K562 (cell line): ENCODE measurements around the gene PRKAR1B. TPM values are rescaled to one million over a fixed set of nuclear protein-coding genes. Genes with fewer than 3 reads are reported as not detected.

ENCODE experiments used
- ATAC-seq: fragments of 200-7000 bp; cut with Tn5 transposase; 3 replicates; pipeline ENCODE4 v1.9.1; 2020; ENCODE audit warnings: moderate library complexity
- BruUV-seq: library from RNA; stranded (reverse); fragments of 400-500 nt; replicated peaks from 2 replicates; lab custom pipeline; 2021; lab: Mats Ljungman, UMichigan
- CTCF ChIA-PET: fragments of 300-600 bp; formaldehyde crosslinking; extraction: SDS; loops from one replicate; lab custom pipeline; 2021; ENCODE audit warnings: low intra/inter-chr PET ratio; lab: Yijun Ruan, JAX
- POLR2A ChIA-PET: fragments of 300-600, 350-650 bp; sonication (Branson Sonifier 250); formaldehyde crosslinking; extraction: SDS; loops from one replicate; lab custom pipeline; 2021; ENCODE audit warnings: antibody characterized with exemption, inconsistent platforms; lab: Yijun Ruan, JAX
- DNase-seq, 4 experiments: peaks; one replicate each; pipeline versions ENCODE4 v3.0.0 to v3.0.0-alpha.2; 2011 to 2018; ENCODE audit warnings: low spot score in 3 of 4, mixed read lengths in 3 of 4; ENCODE audit errors: extremely low read depth in 1 of 4
- FAIRE-seq: peaks from 2 replicates; lab custom pipeline; 2011; peaks lifted over from hg19 to GRCh38; lab: Jason Lieb, UNC
- H2AFZ ChIP-seq: 2 replicates; pipeline ENCODE4 v1.6.0; 2011; ENCODE audit warnings: low read depth, low read length, control low read depth, inconsistent platforms
- H3K27ac ChIP-seq: fragments of 200-600 bp; 3 replicates; pipeline ENCODE4 v1.8.0; 2011; ENCODE audit warnings: low read depth, mild to moderate bottlenecking, control low read depth, inconsistent platforms, low read length, moderate library complexity, mixed read lengths; ENCODE audit errors: extremely low read depth
- H3K27me3 ChIP-seq, 2 experiments: fragments of 300-600 bp in 1 of 2; 2 replicates in 1 of 2; 3 replicates in 1 of 2; pipeline versions ENCODE4 v1.6.0 to v1.8.0; 2011; ENCODE audit warnings: inconsistent platforms in 2 of 2, low read length in 2 of 2, mild to moderate bottlenecking in 1 of 2, mixed read lengths in 1 of 2, moderate library complexity in 1 of 2; ENCODE audit not compliant: control insufficient read depth in 2 of 2, insufficient read depth in 2 of 2
- H3K36me3 ChIP-seq: fragments of 300-600 bp; 3 replicates; pipeline ENCODE4 v1.8.0; 2011; ENCODE audit warnings: mild to moderate bottlenecking, low read length, inconsistent platforms; ENCODE audit not compliant: control insufficient read depth, insufficient read depth
- H3K4me1 ChIP-seq, 2 experiments: fragments of 200-600 bp in 1 of 2; replicated peaks in 1 of 2; 2 replicates in 1 of 2; 3 replicates in 1 of 2; pipeline versions ENCODE4 v1.5.1 to v1.8.0; 2011; ENCODE audit warnings: inconsistent platforms in 2 of 2, low read length in 2 of 2, mild to moderate bottlenecking in 1 of 2, mixed read lengths in 1 of 2, moderate library complexity in 1 of 2; ENCODE audit not compliant: control insufficient read depth in 2 of 2, insufficient read depth in 2 of 2
- H3K4me2 ChIP-seq: 2 replicates; pipeline ENCODE4 v1.6.1; 2011; ENCODE audit warnings: low read length, control low read depth, inconsistent platforms, mixed read lengths; ENCODE audit not compliant: insufficient read depth
- H3K4me3 ChIP-seq: fragments of 200-600 bp; sonication (generic), shearing (Covaris generic); 2 replicates; pipeline ENCODE4 v1.5.1; 2016; ENCODE audit warnings: control low read depth, inconsistent platforms
- H3K79me2 ChIP-seq: fragments of 200-600 bp; 3 replicates; pipeline ENCODE4 v1.8.0; 2011; ENCODE audit warnings: low read length, inconsistent platforms; ENCODE audit not compliant: control insufficient read depth, insufficient read depth
- H3K9ac ChIP-seq, 2 experiments: 2 replicates each; pipeline versions ENCODE4 v1.6.0 to v1.6.1; 2011; ENCODE audit warnings: low read depth in 2 of 2, low read length in 2 of 2, control low read depth in 1 of 2, inconsistent platforms in 1 of 2, mild to moderate bottlenecking in 1 of 2, mixed read lengths in 1 of 2; ENCODE audit not compliant: insufficient read depth in 1 of 2
- H3K9me1 ChIP-seq: one replicate; pipeline ENCODE4 v1.6.0; 2011; ENCODE audit warnings: inconsistent platforms, mild to moderate bottlenecking, low read length, moderate library complexity; ENCODE audit not compliant: control insufficient read depth, insufficient read depth
- H3K9me3 ChIP-seq: replicated peaks from 2 replicates; pipeline ENCODE4 v1.5.1; 2011; ENCODE audit warnings: low read depth, low read length, inconsistent platforms; ENCODE audit not compliant: control insufficient read depth, insufficient read depth
- H4K20me1 ChIP-seq: replicated peaks from 2 replicates; pipeline ENCODE4 v1.6.1; 2011; ENCODE audit warnings: low read length, inconsistent platforms, mixed read lengths; ENCODE audit not compliant: control insufficient read depth, insufficient read depth
- ARID3B ChIP-seq: fragments of 250-450 bp; sonication (Bioruptor Pico); IDR thresholded peaks from 2 replicates; pipeline ENCODE4 v1.4.0; 2020; ENCODE audit warnings: borderline replicate concordance
- CBX3 ChIP-seq, 2 experiments: IDR thresholded peaks; 1 replicate in 1 of 2; 2 replicates in 1 of 2; pipeline ENCODE4 v1.6.1; 2012; ENCODE audit warnings: inconsistent platforms in 2 of 2, low read length in 2 of 2, borderline replicate concordance in 1 of 2, control low read depth in 1 of 2
- CBX5 ChIP-seq: IDR thresholded peaks from 2 replicates; pipeline ENCODE4 v1.6.1; 2014; ENCODE audit warnings: low read depth, borderline replicate concordance
- EP400 ChIP-seq: fragments of 450-650 bp; IDR thresholded peaks from 2 replicates; pipeline ENCODE4 v1.6.1; 2017; ENCODE audit warnings: antibody characterized with exemption, mild to moderate bottlenecking, moderate library complexity
- ERF ChIP-seq: fragments of 450-650 bp; formaldehyde crosslinking; IDR thresholded peaks from 2 replicates; pipeline ENCODE4 v1.4.0; 2020; ENCODE audit warnings: mild to moderate bottlenecking, mixed read lengths
- SRSF7 ChIP-seq: fragments of 200-400 bp; formaldehyde crosslinking; optimal IDR thresholded peaks from 2 replicates; pipeline ENCODE3; 2017; ENCODE audit warnings: mild to moderate bottlenecking, low read depth, low read length
- TRIM24 ChIP-seq, 2 experiments: fragments of 450-650 bp; IDR thresholded peaks; 2 replicates each; pipeline ENCODE4 v1.6.1; 2016
- TRIM28 ChIP-seq: fragments of 450-650 bp; IDR thresholded peaks from 2 replicates; pipeline ENCODE4 v1.6.1; 2017
- ZFP1 ChIP-seq: fragments of 450-650 bp; formaldehyde crosslinking; IDR thresholded peaks from 2 replicates; pipeline ENCODE4 v1.4.0; 2020; ENCODE audit warnings: mild to moderate bottlenecking, mixed read lengths
- WGBS: fragments of 100-300 bp; shearing (Covaris generic); methylation state at CpG from one replicate; pipeline ENCODE4 v1.1.6; 2016; ENCODE audit warnings: low coverage, mixed read lengths; ENCODE audit not compliant: insufficient coverage; ENCODE audit errors: missing lambda C conversion rate; 5-methylcytosine and 5-hydroxymethylcytosine counted together
- in situ Hi-C: fragments of 300-500 bp; cut with MboI; formaldehyde crosslinking; loops from 4 replicates; pipeline ENCODE4 v1.15.0; 2018; ENCODE audit warnings: inconsistent platforms, mixed read lengths
- intact Hi-C: fragments of 100-400 bp; cut with micrococcal nuclease; formaldehyde crosslinking; loops from 2 replicates; pipeline ENCODE4 v1.14.2; 2022
- polyA plus RNA-seq, 8 experiments: library from polyadenylated mRNA; depleted of rRNA in 4 of 8; stranded (reverse) in 5 of 8; unstranded in 3 of 8; fragments of >200 nt; fragmentation: Nextera tagmentation in 2 of 8; fragmentation: Illumina TruSeq in 1 of 8; extraction: Ambion mirVana in 2 of 8; extraction: Trizol in 1 of 8; gene quantifications; 2 replicates each; pipeline versions ENCODE4 v1.2.1 to v1.2.3, GENCODE V29; 2011 to 2014; ENCODE audit warnings: inconsistent platforms in 1 of 8, missing spikeins in 1 of 8
- total RNA-seq, 7 experiments: library from RNA; depleted of rRNA in 6 of 7; stranded (reverse); fragments of >200 nt in 6 of 7; fragmentation: Illumina TruSeq in 2 of 7; extraction: Trizol in 2 of 7; gene quantifications; 2 replicates each; pipeline versions ENCODE4 v1.2.1 to v1.2.3, GENCODE V29; 2011 to 2021; ENCODE audit warnings: low replicate concordance in 1 of 7

Gene PRKAR1B
- total and polyA plus RNA-seq, 9 of the 15 experiments (the other 6 are each of a cell fraction or from before 2014, with no cell fraction given) = 0.99 to 30.5 (median 12.7) TPM

DNA sequence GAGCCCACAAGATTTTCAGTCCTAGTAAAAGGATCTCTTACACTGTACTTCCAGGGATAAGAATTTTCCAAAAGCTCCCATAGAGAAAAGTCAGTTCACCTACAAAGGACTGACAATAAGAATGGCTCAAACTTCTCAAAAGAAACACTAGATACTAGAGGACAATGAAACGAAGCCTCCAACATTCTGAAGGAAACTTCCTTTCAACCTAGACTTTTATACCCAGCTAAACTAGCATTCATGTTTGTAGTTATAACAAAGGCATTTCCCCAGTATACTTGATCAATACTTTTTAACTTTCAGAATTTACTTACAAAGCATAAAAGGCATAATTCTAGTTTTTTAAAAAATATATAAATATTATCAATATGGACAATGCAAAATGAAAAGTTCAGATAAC is 41.5 kb downstream of the PRKAR1B start:
- H3K9ac ChIP-seq = no peak overlapping the region
- H3K36me3 ChIP-seq = peaks cover 6% of the 10 kb centered on the region; the same call in 1 of the 3 replicates
- BruUV-seq = no TSS peak
- no peak overlapping the region for H2AFZ ChIP-seq
- no peak for ATAC-seq
- 0 out of 2 replicates have a peak, but pooled peaks have one; percentile 68 for TF ChIP-seq TRIM28
- peak; percentile 99 for TF ChIP-seq ZFP1 (CRISPR knock-in tag)
- 0 out of 2 replicates have a peak, but pooled peaks have one; percentile 21 for TF ChIP-seq CBX5
- TF ChIP-seq ERF (CRISPR knock-in tag) = no peak
- peak in 1 of 2 experiments; percentile 74; a peak in 2 of 3 replicates for TF ChIP-seq CBX3 (IDR thresholded peaks at IDR 0.05; ENCODE audit: borderline replicate concordance in 1 of 2, low read length in 2 of 2)
- no peak for TF ChIP-seq SRSF7
- TF ChIP-seq TRIM24 (IDR thresholded peaks at IDR 0.05) = peak in 1 of 2 experiments; percentile 39; a peak in 1 of 4 replicates
- TF ChIP-seq EP400 = no peak
- no peak for TF ChIP-seq ARID3B (CRISPR knock-in tag)
- H4K20me1 ChIP-seq = no peaks in the 10 kb centered on the region
- H3K9me1 ChIP-seq = no peaks in the 10 kb centered on the region
- WGBS = 57% methylated on average over 1 of the region's 1 CpG
- intact Hi-C loops = no loop called here
- no peak overlapping the region for H3K4me3 ChIP-seq
- no peak for DNase-seq
- in situ Hi-C loops = no loop called here
- H3K4me2 ChIP-seq = no peak overlapping the region
- H3K79me2 ChIP-seq = no peaks in the 10 kb centered on the region
- H3K27me3 ChIP-seq = no peaks in the 10 kb centered on the region
- FAIRE-seq = peak; percentile 62
- H3K4me1 ChIP-seq = no peaks in the 10 kb centered on the region
- ChIA-PET POLR2A (no interaction called here), CTCF (no interaction called here)
- H3K27ac ChIP-seq = no peak overlapping the region
- H3K9me3 ChIP-seq = peaks cover 26% of the 10 kb centered on the region
